Measurements from ENCODE around the gene ZMIZ1.

DNA sequence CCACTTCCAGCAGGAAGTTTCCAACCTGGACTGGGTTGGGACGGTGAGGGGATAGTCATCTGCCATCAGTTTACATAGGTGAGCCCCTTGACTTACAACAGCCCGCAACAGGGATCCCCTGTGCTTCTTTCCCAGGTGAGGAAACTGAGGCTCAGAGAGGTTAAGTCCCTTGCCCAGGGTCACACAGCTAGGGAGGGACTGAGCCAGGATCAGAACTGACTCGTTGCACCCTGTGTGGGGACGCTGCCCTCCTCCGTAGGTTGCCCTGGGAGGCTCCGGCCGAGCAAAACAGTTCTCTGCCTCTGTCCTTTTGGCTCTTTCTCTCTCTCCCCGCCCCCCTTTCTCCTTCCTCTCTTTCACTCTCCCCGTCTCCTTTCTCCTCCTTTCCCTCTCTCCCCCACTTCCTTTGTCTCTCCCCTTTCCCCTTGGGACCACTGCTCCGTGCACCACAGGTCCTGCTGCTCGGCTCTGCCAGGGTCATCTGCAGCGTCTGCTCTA, 161.1 kb downstream of the ZMIZ1 start:
- TF ChIP-seq, protein P1, sequence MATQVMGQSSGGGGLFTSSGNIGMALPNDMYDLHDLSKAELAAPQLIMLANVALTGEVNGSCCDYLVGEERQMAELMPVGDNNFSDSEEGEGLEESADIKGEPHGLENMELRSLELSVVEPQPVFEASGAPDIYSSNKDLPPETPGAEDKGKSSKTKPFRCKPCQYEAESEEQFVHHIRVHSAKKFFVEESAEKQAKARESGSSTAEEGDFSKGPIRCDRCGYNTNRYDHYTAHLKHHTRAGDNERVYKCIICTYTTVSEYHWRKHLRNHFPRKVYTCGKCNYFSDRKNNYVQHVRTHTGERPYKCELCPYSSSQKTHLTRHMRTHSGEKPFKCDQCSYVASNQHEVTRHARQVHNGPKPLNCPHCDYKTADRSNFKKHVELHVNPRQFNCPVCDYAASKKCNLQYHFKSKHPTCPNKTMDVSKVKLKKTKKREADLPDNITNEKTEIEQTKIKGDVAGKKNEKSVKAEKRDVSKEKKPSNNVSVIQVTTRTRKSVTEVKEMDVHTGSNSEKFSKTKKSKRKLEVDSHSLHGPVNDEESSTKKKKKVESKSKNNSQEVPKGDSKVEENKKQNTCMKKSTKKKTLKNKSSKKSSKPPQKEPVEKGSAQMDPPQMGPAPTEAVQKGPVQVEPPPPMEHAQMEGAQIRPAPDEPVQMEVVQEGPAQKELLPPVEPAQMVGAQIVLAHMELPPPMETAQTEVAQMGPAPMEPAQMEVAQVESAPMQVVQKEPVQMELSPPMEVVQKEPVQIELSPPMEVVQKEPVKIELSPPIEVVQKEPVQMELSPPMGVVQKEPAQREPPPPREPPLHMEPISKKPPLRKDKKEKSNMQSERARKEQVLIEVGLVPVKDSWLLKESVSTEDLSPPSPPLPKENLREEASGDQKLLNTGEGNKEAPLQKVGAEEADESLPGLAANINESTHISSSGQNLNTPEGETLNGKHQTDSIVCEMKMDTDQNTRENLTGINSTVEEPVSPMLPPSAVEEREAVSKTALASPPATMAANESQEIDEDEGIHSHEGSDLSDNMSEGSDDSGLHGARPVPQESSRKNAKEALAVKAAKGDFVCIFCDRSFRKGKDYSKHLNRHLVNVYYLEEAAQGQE (IDR thresholded peaks at IDR 0.05; ENCODE audit: unreplicated experiment) = no peak
- TF ChIP-seq JUNB (IDR thresholded peaks at IDR 0.05; ENCODE audit: unreplicated experiment) (no peak), EZH2 (IDR thresholded peaks at IDR 0.05; ENCODE audit: low read depth, unreplicated experiment) (no peak), ZNF331 (CRISPR knock-in tag; IDR thresholded peaks at IDR 0.05; ENCODE audit: low read depth) (no peak), POLR2AphosphoS5 (IDR thresholded peaks at IDR 0.05; ENCODE audit: low read depth) (no peak), CREB1 (CRISPR knock-in tag; IDR thresholded peaks at IDR 0.05; ENCODE audit: low read depth) (no peak), EZH2phosphoT487 (IDR thresholded peaks at IDR 0.05; ENCODE audit: unreplicated experiment) (no peak), STAT1 (IDR thresholded peaks at IDR 0.05; ENCODE audit: unreplicated experiment) (no peak), ZNF114 (CRISPR knock-in tag; IDR thresholded peaks at IDR 0.05) (no peak), NANOG (IDR thresholded peaks at IDR 0.05; ENCODE audit: borderline replicate concordance) (no peak)
- TF ChIP-seq, protein P2, sequence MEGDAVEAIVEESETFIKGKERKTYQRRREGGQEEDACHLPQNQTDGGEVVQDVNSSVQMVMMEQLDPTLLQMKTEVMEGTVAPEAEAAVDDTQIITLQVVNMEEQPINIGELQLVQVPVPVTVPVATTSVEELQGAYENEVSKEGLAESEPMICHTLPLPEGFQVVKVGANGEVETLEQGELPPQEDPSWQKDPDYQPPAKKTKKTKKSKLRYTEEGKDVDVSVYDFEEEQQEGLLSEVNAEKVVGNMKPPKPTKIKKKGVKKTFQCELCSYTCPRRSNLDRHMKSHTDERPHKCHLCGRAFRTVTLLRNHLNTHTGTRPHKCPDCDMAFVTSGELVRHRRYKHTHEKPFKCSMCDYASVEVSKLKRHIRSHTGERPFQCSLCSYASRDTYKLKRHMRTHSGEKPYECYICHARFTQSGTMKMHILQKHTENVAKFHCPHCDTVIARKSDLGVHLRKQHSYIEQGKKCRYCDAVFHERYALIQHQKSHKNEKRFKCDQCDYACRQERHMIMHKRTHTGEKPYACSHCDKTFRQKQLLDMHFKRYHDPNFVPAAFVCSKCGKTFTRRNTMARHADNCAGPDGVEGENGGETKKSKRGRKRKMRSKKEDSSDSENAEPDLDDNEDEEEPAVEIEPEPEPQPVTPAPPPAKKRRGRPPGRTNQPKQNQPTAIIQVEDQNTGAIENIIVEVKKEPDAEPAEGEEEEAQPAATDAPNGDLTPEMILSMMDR (conservative IDR thresholded peaks at IDR 0.05; ENCODE audit: low read depth in 2 of 2) = no peak
- TF ChIP-seq, protein P3, sequence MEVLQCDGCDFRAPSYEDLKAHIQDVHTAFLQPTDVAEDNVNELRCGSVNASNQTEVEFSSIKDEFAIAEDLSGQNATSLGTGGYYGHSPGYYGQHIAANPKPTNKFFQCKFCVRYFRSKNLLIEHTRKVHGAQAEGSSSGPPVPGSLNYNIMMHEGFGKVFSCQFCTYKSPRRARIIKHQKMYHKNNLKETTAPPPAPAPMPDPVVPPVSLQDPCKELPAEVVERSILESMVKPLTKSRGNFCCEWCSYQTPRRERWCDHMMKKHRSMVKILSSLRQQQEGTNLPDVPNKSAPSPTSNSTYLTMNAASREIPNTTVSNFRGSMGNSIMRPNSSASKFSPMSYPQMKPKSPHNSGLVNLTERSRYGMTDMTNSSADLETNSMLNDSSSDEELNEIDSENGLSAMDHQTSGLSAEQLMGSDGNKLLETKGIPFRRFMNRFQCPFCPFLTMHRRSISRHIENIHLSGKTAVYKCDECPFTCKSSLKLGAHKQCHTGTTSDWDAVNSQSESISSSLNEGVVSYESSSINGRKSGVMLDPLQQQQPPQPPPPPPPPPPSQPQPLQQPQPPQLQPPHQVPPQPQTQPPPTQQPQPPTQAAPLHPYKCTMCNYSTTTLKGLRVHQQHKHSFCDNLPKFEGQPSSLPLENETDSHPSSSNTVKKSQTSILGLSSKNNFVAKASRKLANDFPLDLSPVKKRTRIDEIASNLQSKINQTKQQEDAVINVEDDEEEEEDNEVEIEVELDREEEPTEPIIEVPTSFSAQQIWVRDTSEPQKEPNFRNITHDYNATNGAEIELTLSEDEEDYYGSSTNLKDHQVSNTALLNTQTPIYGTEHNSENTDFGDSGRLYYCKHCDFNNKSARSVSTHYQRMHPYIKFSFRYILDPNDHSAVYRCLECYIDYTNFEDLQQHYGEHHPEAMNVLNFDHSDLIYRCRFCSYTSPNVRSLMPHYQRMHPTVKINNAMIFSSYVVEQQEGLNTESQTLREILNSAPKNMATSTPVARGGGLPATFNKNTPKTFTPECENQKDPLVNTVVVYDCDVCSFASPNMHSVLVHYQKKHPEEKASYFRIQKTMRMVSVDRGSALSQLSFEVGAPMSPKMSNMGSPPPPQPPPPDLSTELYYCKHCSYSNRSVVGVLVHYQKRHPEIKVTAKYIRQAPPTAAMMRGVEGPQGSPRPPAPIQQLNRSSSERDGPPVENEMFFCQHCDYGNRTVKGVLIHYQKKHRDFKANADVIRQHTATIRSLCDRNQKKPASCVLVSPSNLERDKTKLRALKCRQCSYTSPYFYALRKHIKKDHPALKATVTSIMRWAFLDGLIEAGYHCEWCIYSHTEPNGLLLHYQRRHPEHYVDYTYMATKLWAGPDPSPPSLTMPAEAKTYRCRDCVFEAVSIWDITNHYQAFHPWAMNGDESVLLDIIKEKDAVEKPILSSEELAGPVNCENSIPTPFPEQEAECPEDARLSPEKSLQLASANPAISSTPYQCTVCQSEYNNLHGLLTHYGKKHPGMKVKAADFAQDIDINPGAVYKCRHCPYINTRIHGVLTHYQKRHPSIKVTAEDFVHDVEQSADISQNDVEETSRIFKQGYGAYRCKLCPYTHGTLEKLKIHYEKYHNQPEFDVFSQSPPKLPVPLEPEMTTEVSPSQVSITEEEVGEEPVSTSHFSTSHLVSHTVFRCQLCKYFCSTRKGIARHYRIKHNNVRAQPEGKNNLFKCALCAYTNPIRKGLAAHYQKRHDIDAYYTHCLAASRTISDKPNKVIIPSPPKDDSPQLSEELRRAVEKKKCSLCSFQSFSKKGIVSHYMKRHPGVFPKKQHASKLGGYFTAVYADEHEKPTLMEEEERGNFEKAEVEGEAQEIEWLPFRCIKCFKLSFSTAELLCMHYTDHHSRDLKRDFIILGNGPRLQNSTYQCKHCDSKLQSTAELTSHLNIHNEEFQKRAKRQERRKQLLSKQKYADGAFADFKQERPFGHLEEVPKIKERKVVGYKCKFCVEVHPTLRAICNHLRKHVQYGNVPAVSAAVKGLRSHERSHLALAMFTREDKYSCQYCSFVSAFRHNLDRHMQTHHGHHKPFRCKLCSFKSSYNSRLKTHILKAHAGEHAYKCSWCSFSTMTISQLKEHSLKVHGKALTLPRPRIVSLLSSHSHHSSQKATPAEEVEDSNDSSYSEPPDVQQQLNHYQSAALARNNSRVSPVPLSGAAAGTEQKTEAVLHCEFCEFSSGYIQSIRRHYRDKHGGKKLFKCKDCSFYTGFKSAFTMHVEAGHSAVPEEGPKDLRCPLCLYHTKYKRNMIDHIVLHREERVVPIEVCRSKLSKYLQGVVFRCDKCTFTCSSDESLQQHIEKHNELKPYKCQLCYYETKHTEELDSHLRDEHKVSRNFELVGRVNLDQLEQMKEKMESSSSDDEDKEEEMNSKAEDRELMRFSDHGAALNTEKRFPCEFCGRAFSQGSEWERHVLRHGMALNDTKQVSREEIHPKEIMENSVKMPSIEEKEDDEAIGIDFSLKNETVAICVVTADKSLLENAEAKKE (CRISPR knock-in tag; IDR thresholded peaks at IDR 0.05) = no peak
- TF ChIP-seq, protein P4, sequence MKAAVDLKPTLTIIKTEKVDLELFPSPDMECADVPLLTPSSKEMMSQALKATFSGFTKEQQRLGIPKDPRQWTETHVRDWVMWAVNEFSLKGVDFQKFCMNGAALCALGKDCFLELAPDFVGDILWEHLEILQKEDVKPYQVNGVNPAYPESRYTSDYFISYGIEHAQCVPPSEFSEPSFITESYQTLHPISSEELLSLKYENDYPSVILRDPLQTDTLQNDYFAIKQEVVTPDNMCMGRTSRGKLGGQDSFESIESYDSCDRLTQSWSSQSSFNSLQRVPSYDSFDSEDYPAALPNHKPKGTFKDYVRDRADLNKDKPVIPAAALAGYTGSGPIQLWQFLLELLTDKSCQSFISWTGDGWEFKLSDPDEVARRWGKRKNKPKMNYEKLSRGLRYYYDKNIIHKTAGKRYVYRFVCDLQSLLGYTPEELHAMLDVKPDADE (IDR thresholded peaks at IDR 0.05) = no peak

All from GM23338 (cell line).